GM19372 (cell line): Measurements from ENCODE around the gene DLG2.
"Not testable (repeated sequence)": the region's sequence is repeated elsewhere in the genome, so short reads cannot be mapped to it uniquely, and the experiment has no call there.

ENCODE experiments used
- ATAC-seq: cut with Tn5 transposase; IDR thresholded peaks from one replicate; pipeline ENCODE4 v1.9.1; 2021; ENCODE audit warnings: mild to moderate bottlenecking, low read depth, moderate library complexity; ENCODE audit not compliant: unreplicated experiment

Gene DLG2

DNA sequence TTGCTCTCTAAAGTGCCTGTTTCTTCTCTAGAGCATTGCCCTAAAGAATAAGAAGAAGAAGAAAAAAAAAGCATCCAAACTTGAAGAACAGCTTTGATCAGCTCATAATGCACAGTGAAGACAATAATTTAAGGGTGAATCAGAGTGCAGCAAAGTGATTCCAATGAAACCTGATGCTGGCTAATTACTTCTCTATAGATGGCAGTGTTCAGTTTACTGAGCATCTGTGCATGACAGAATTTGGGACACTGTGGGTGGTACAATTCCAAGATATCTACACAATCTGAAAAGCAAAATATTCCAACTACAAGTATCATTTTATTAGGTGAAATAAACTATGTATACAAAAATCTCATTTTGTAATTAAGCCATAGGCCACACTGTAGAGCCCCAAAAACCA is 1890.5 kb downstream of the DLG2 start:
- no peak for ATAC-seq

DNA sequence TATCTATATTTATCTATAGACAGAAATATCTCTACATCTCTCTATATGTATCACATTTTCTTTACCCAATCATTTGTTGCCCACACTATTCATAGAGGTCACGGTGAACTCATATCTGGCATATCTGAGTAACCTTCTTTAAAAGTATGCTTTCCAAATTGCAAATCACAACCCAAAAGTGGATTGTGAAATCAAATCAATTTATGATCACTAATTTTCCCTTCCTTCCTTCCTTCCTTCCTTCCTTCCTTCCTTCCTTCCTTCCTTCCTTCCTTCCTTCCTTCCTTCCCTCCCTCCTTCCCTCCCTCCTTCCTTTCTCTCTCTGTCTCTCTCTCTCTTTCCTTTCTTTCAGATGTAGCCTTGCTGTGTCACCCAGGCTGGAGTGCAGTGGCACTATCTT is 1893.0 kb downstream of the DLG2 start:
- no peak for ATAC-seq

DNA sequence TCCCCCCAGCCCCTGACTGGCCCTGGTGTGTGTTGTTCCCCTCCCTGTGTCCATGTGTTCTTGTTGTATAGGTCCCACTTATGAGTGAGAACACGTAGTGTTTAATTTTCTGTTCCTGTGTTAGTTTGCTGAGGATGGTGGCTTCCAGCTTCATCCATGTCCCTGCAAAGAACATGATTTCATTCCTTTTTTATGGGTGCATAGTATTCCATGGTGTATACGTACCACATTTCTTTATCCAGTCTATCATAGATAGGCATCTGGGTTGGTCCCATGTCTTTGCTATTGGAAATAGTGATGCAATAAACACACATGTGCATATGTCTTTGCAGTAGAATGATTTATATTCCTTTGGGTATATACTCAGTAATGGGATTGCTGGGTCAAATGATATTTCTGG is 1895.9 kb downstream of the DLG2 start:
- ATAC-seq = not testable (repeated sequence)

DNA sequence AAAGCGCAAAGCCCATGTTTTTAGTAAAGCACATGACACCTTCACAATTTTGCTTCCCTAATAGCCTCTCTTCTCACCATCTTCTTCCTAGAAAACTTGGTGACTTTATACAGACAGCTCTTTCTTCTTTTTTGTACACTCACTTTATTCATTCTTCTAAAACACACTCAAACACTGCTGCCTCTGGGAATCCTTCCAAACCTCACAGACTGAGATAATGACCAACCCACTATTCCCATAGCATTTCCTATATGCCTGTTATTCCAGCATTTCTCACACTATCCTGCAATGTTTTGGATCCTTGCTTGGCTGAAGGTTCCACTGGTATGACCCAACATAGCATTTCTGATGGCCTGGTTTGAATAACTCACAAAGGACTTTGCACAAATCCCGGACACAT is 1898.9 kb downstream of the DLG2 start:
- ATAC-seq = no peak

DNA sequence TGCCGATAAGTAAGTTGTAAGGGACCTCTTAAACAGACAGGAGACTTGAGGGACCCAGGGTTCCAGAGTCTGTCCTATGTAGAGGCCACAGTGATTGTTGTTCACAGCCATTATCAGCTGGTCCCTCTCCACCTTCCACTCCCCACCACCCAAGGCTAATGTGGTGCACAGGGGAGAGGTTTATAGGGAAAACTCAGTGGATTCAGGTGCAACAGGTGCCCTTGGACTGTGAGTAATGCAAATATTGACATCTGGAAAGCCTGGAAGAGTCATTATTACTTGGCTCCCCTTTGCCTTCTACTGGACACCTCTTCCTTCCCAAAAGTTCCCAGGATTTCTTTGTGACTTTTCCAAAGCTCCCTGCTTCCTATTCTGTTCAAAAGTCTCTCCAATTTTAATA is 1899.9 kb downstream of the DLG2 start:
- ATAC-seq = no peak

DNA sequence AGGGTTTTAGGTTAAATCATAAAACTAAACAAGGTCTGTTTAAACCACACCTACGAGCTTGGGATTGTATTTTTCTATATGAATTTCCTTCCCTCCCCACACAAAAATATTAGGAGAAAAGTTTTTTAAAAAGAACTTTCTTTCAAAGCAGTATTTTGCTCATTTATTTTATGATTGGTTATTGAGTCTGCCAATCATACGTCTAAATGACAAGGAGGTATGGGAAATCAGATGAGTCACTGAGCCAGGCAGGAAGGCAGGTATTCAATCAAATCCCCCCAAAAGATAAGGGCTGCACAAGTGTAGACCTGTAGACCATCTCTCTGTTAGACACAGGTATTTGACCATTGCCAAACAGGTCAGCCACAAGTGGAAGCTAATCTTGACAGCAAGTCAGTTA is 1900.8 kb downstream of the DLG2 start:
- ATAC-seq = no peak

DNA sequence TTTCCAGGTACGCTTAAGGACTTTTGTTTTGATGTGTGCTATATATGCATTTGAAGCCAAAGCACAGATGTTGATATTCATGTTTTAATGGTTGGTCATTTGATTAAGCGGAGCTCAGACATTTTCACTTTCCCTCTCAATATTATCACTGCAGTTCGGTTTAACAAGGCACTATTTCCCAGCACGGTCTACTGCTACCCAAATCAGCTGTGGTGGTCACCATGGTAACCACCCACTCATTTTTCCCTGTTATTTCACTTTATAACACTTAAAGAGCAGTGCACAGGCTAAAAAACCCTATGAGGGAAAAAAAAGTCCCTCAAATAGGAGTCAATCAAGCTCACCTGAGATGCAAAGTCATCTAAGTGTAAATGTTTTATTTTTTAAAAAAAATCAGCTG is 1901.4 kb downstream of the DLG2 start:
- no peak for ATAC-seq

DNA sequence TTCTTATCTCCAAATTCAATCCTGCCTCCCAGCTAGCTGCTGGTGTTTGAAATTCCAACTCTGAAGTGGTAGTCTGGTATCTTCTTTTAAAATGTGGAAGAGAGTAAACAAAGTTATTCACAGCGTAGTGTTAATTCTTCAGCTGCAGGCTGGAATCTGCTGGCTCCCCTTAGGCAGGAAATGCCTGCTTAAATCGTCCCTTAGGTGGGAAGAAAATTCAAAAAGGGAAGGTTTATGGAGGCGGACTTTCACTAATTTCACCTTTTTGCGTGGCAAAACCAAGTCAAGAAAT is 1901.9 kb downstream of the DLG2 start:
- no peak for ATAC-seq

DNA sequence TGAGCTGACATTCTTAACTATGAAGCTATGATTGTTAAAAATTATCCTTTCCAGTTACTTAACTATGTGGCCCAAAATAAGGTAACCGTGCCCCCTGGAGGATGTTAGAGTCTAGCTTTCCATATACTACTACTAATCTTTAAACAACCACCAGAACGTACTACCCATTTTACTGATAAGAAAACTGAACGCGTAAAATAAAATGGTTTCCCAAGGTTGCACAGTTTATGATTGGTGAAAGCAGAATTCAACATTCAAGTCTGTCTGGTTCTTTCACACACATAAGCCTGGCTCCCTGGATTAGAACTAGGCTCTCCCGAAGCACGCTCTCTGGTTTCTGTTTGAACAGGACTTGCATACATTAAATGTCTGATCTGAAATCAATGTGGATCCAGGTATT is 1903.1 kb downstream of the DLG2 start:
- no peak for ATAC-seq

DNA sequence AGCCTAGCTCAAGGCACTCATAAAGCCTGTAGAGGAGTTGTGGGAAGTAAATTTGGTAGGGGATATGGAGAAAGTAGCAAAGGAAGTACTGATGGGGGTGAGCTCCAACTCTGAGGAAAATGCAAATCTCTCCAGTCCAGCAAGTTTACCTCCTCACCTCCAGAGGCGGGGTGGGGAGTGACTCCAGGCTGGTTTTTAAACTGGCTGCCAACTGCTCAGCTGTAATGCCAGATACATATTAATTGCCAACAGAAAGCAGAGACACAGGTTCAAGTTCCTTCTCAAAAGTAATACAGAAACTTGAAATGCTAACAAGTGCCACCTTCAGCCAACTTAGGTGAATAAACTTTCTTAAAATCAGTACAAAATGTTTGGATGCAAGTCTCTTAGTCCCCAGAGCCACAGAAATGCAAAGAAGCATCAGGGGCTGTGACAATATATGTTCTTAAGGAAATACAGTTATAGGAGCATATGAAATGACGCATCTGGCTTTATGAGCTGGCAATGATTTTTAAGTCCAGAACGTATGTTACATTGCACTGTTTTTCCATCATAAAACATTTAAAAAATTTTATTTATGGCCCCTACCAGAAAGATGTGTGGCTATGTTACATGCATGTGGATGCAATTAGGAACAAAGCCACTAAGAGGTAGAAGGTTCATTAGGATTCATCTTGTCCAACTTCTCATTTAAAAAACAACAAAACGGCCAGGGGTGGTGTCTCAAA is 1904.6 kb downstream of the DLG2 start:
- ATAC-seq = no peak

DNA sequence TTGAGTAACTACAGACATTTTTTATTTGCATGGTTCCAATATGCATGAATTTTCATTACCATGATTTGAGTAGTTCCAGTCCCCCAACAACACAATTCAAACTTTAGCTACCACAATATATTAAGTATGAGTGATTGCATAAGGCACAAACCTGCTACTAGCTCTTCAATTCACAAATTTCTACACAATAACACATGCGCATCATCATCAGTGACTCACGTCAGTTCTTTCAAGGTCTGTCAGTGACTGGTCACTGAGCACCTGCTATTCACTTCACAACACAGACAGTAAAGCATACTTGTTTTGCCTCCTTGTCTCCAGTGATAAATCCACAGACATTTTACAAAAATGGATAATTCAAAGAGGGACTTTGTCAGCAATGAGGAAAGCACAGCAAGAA is 1905.9 kb downstream of the DLG2 start:
- no peak for ATAC-seq

DNA sequence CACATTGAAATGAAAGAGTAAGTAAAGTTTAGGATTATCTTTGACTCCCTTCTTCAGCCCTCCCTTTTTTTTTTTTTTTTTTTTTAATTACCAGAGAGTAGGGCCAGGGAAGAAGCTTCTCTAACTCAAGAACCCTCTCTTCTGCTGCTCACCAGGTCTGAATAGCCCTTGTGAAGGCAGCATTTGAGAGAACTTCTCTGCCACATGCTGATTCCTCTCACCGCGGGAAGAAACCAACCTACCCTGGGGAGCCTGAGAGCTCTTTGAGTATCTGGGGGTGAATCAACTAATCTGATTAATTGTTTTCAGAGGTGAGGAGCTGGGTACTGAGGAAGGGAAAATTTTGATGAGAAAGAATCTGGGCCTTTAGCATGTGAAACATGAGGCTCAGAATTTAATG is 1906.5 kb downstream of the DLG2 start:
- ATAC-seq = no peak

DNA sequence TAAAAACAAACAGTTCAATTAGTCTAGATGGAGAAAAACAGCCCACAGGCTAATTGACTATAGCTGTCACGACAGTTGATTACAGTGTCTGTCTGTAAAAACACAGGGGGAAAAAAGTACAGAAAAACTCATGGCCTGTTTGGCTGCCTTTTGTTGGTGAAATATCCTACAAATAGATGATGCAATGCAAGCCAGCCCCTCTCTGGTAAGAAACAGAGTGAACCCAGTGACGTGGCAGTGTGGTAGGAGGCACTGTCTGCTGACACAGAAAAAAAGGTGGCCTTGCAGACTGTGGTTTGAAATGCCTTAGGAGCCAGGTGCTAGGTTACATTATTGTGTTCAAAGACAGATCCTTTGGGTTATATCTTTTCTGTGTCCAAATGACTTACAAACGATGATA is 1909.6 kb downstream of the DLG2 start:
- ATAC-seq = no peak

DNA sequence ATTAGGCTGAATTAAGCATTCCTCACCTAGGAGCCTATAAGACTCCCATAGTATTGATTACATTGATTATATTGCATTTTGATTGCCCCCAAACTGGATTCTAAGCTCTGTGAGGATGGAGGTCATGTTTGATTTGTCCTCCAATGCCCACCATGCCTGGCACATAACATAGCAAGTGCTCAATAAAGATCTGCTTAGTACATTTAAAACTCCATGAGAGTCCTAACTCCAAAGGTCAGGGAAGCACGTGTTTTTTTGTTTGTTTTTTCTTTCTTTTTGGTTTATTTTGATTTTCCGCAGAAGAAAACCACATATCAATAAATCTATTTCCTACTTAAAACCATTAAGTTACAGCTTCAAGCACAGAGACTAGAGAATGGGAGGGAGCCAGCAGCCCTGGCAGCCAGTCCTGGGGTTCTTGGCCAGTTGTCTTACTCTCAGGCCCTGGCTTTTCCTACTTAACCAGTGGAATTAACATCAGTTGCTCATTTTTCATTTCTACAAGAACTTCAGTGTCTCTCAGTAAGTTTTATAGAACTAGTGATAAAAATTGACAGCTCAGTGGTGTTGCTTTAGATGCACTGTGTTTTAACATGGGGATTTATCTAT is 1911.1 kb downstream of the DLG2 start:
- no peak for ATAC-seq

DNA sequence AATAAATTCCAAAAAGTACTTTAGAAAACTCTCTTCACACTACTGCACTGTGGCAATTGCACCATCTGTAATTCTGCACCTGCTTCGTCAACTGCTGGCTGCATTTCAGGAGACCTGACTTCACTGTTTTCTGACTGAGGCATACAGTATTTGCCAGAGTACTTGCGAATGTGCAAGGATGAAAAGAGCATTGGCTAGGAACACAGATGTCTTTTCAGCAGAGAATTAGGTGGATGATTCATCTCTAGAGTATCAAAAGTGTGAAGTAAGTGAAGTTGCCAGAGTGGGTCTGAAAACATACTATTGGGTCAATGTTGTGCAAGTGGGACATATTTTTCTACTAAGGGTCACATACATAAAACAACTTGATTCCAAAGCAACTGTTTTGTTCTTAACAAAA is 1913.4 kb downstream of the DLG2 start:
- ATAC-seq = no peak

DNA sequence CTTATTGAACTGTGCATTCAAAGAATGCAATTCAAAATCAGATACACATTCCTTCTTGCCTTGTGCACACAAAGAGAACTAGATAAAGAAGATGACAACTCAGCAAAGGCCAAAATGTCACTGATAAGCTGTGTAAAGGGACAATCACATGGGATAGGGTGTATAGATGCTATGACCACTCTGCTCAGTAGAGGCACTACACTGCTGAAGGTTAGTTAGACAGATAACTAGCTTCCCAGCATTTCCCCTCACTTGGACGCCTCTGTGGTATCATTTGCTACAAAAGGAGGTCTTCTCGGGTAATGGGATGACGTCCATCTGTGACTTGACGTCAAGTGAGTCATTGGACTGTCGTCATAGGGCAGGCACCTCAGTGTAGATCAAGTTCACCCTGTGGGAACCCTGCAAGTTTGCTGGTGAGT is 1916.0 kb downstream of the DLG2 start:
- no peak for ATAC-seq

DNA sequence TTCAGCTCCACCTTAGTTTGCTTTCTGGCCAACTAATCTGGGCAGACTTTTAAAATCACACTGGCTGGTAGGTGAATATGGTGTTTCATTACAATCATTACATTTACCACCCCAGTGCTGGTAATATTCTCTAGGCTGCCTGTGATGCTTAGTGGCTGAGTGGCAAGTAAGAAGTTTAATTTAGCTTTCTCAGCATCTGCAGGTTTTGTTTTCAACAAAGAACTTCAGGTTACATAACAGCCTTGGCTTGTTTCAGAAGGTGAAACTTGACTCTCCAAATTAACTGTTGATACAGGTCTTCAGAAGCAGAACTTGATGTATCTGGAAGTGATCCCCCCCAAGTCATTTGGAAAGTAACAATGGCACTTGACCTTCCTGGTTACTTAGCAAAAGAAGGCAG is 1917.7 kb downstream of the DLG2 start:
- ATAC-seq = no peak

DNA sequence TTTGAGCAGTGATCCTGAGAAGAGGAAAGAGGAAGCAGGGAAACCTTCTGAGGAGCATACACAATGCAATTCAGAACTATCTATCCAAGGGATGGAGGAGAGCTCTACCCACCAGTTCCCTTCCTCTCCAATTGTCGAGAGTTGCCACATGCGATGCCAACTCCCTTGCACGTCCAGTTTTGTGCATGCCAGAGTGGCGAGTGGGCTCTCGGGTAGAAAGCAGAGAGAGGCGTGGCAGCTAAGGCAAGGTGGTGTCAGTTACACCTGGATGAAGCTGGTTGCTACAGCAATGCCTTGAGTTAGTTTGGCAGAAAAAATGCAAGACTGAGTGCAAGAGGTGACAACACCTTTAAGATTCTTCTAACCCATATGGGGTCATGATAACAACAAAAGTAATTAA is 1920.6 kb downstream of the DLG2 start:
- ATAC-seq = no peak

DNA sequence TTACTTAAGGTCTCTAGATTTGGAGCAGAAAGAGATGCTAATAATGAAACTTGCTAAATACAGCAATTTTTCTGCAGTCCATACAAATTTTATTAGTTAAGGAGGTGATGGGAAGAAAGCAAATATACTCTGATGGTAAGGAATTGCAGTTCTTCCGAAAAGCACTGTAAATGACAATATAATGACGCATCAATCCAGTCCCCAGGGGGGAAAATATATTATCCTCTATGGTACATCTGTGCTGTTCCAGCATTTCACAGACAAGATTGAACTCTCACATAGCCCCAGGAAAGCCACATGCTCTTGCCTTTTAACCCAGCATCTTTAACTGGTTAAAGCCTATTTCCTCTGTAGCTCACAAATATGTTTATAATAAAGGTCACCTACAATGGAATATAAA is 1924.3 kb downstream of the DLG2 start:
- ATAC-seq = no peak

DNA sequence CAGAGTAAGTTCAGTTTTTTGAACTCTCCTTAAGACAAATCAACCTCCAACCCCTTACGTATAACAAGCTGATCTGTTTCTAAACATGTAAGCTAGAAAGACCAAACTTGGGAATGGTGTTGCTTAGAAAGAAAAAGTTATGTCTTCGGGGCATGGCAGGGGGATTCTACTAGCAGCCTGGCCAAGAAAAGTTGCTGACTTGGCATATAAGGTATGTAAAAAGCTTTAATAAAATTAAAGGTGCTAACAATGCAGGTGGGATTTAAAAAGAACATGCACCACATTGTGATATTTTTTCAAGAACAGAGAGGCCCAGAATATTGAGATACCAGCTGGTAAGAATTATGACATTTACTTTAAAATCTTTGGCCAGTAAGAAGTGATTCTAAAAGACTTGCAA is 1929.6 kb downstream of the DLG2 start:
- no peak for ATAC-seq

DNA sequence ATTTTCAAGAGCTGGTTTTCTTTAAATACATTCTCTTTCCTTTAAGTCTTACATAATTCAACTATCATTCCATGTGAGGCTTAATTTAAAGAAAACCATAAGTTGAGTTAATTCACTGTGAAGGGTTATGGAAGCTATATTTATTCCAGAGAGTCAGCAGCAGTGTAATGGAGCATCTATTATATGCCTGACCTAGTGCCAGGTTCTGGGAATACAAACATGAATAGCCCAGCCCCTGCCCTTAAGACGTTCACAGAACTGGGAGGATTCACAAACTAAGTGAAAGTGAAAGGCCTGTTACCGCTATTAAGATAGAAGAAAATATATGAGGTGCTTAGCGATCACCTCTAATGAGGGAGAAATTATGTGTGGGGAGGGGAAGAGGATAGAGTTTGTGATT is 1932.1 kb downstream of the DLG2 start:
- no peak for ATAC-seq

DNA sequence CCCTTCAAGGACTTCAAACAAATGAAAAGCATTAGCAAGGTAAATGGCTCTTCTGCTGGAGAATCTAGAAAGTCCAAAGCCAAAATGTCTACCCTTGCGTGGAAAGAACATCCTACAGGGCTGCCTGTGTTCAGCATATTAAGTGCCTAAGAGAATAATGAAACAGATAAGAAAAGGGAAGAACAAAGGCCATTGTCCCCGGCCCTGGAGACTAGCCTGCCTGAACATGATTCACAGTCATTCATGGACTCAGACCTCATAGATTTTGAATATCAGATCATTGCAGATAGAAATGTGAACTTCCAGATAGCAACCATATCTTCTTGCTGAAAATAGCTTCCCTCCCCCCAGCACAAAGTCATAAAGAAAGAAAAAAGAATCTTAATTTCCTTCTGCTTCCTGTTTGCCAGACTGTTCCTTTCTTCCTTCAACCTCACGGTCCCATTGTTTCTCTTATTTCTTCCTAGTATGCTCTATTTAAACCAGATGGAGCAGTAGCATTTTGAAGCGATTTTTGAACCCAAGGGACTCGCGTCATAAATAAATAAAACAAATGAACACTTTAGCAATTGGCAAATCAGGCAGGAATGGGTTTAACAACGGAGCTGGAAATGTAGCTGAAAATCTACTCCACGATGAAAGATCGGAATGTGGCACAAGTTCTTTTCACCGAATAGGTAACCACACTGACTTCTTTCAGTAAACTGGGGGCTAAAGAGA is 1932.8 kb downstream of the DLG2 start:
- no peak for ATAC-seq
